AG10803 (cell line): Measurements from ENCODE around the gene OR1L8.
"Not testable (repeated sequence)": the region's sequence is repeated elsewhere in the genome, so short reads cannot be mapped to it uniquely, and the experiment has no call there.

Experiments
- DNase-seq: peaks from one replicate; pipeline ENCODE4 v3.0.0; 2010; ENCODE audit warnings: low read depth
- H3K4me3 ChIP-seq: 2 replicates; pipeline ENCODE4 v1.5.1; 2011; ENCODE audit warnings: mild to moderate bottlenecking, low read length, control low read depth
- CTCF ChIP-seq: conservative IDR thresholded peaks from 2 replicates; pipeline ENCODE4 v1.5.1; 2011; ENCODE audit warnings: mild to moderate bottlenecking, low read length, control low read depth, inconsistent platforms

Gene OR1L8

GRCh38 chr9:122546196-122546595 is 37.0 kb downstream of the OR1L8 start:
- TF ChIP-seq CTCF: no peak
- DNase-seq: no peak

GRCh38 chr9:122538757-122539156 is 44.4 kb downstream of the OR1L8 start:
- no peak overlapping the region for H3K4me3 ChIP-seq
- TF ChIP-seq CTCF: no peak
- no peak for DNase-seq

More at GRCh38 chr9:122546196-122546595, 37.0 kb downstream of the OR1L8 start:
- no peak overlapping the region for H3K4me3 ChIP-seq

- H3K4me3 ChIP-seq, DNase-seq: not testable (repeated sequence)
These were observed 46.1 kb downstream of the OR1L8 start for GRCh38 chr9:122537066-122537465.

- DNase-seq: no peak
These were observed 47.0 kb downstream of the OR1L8 start for GRCh38 chr9:122536134-122536533.

GRCh38 chr9:122531157-122531556 is 52.0 kb downstream of the OR1L8 start:
- DNase-seq: not testable (repeated sequence)

More at GRCh38 chr9:122536134-122536533, 47.0 kb downstream of the OR1L8 start:
- TF ChIP-seq CTCF: no peak
- no peak overlapping the region for H3K4me3 ChIP-seq

GRCh38 chr9:122527193-122527592 is 56.0 kb downstream of the OR1L8 start, which contains the start of gene OR1N1:
OR1N1 (minus strand) TSS chr9:122527293; CDS start chr9:122527293, 0 bp downstream.
- TF ChIP-seq CTCF: no peak
- no peak for DNase-seq
- no peak within 1 kb of the TSS for H3K4me3 ChIP-seq

More at GRCh38 chr9:122531157-122531556, 52.0 kb downstream of the OR1L8 start:
- not testable (repeated sequence) for H3K4me3 ChIP-seq

- no peak overlapping the region for H3K4me3 ChIP-seq
- no peak for TF ChIP-seq CTCF
- DNase-seq: no peak
These were observed 56.6 kb downstream of the OR1L8 start for GRCh38 chr9:122526602-122527001.

GRCh38 chr9:122519376-122519775 is 63.8 kb downstream of the OR1L8 start:
- TF ChIP-seq CTCF: no peak
- H3K4me3 ChIP-seq: no peak overlapping the region
- no peak for DNase-seq
